ENCODE data around the gene DNAL1.
"Not testable (repeated sequence)": the region's sequence is repeated elsewhere in the genome, so short reads cannot be mapped to it uniquely, and the experiment has no call there.

The DNAL1 gene

GRCh38 chr14:73645248-73645610, 443 bp downstream of the DNAL1 start:
- no peak for DNase-seq

- DNase-seq = no peak
Observed at GRCh38 chr14:73651005-73651404, 6.2 kb downstream of the DNAL1 start.

GRCh38 chr14:73655851-73656250, 11.1 kb downstream of the DNAL1 start:
- DNase-seq = no peak

GRCh38 chr14:73659202-73659601, 14.4 kb downstream of the DNAL1 start:
- not testable (repeated sequence) for DNase-seq

- DNase-seq = no peak
Observed at GRCh38 chr14:73660511-73660910, 15.7 kb downstream of the DNAL1 start.

GRCh38 chr14:73661872-73662271, 17.1 kb downstream of the DNAL1 start:
- DNase-seq = no peak

- no peak for DNase-seq
Observed at GRCh38 chr14:73662487-73662943, 17.7 kb downstream of the DNAL1 start.

- no peak for DNase-seq
Observed at GRCh38 chr14:73663548-73664212, 18.9 kb downstream of the DNAL1 start.

- no peak for DNase-seq
Observed at GRCh38 chr14:73665130-73665529, 20.3 kb downstream of the DNAL1 start.

GRCh38 chr14:73666583-73666982, 21.8 kb downstream of the DNAL1 start:
- DNase-seq = no peak

- DNase-seq = no peak
Observed at GRCh38 chr14:73667854-73668253, 23.1 kb downstream of the DNAL1 start.

- no peak for DNase-seq
Observed at GRCh38 chr14:73674986-73675385, 30.2 kb downstream of the DNAL1 start.

GRCh38 chr14:73678698-73679097, 33.9 kb downstream of the DNAL1 start:
- DNase-seq = no peak

- no peak for DNase-seq
Observed at GRCh38 chr14:73680821-73681220, 36.0 kb downstream of the DNAL1 start.

- DNase-seq = no peak
Observed at GRCh38 chr14:73684627-73685026, 39.8 kb downstream of the DNAL1 start.

- no peak for DNase-seq
Observed at GRCh38 chr14:73685328-73685727, 40.5 kb downstream of the DNAL1 start.

GRCh38 chr14:73686901-73687300, 42.1 kb downstream of the DNAL1 start:
- no peak for DNase-seq

- no peak for DNase-seq
Observed at GRCh38 chr14:73694083-73694482, 49.3 kb downstream of the DNAL1 start.

GRCh38 chr14:73695082-73695481, 50.3 kb downstream of the DNAL1 start:
- no peak for DNase-seq

- no peak for DNase-seq
Observed at GRCh38 chr14:73695997-73696396, 51.2 kb downstream of the DNAL1 start.

- DNase-seq = no peak
Observed at GRCh38 chr14:73696466-73697400, 51.9 kb downstream of the DNAL1 start.

GRCh38 chr14:73700325-73700724, 55.5 kb downstream of the DNAL1 start:
- no peak for DNase-seq

- DNase-seq = not testable (repeated sequence)
Observed at GRCh38 chr14:73708076-73708475, 63.3 kb downstream of the DNAL1 start.

- no peak for DNase-seq
Observed at GRCh38 chr14:73709904-73710469, 65.2 kb downstream of the DNAL1 start.
